IPS DF 4.7 (cell line): ENCODE measurements around the gene ITGA2.

Experiments used
- DNase-seq: peaks from one replicate; pipeline ENCODE4 v3.0.0-alpha.2; 2013; ENCODE audit warnings: low spot score; ENCODE audit errors: extremely low read depth

Gene ITGA2

DNA sequence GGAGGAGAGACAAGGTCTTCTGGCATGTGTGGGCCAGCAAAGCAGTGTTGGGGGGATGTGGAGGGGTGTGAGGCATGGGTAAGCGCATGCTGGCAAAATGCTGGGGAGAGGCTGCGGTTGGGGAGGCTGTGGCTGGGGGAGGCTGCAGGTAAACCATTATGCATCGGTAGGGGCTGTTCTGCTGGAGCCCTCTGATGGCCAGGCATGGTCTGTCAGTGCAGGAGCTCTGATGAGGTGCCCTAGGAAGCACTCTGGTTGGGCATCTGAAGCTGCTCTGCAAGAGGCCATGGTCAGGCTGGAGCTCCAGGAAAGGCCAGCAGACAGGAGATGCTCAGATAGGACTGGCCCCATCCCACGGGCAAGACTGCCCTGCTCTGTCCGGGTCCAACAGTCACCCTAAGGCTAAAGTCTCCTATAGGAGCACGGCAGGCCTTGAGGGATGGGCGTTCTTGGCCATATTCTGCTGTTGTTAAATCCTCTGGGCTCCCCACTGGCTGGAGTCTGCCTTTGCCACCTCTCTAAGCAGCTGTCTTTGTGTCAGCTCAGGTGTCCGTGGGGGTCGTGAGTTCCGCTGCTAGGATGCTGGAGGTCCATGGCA is 28.7 kb downstream of the ITGA2 start:
- DNase-seq = no peak

DNA sequence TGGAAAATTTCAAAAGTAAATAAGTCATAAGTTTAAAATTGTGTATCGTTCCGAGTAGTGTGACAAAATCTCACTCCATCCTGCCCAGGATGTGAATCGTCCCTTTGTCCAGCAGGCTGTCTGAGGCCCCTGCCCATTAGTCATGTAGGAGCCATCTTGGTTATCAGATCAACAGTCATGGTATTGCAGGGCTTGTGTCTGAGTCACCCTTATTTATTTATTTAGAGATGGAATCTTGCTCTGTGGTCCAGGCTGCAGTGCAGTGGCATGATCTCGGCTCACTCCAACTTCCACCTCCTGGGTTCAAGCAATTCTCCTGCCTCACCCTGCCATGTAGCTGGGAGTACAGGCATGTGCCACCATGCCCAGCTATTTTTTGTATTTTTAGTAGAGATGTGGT is 30.2 kb downstream of the ITGA2 start:
- DNase-seq = no peak

GRCh38 chr5:53022930-53023511 is 33.9 kb downstream of the ITGA2 start:
- DNase-seq = no peak

GRCh38 chr5:53023969-53024368 is 34.8 kb downstream of the ITGA2 start:
- DNase-seq = no peak

- no peak for DNase-seq
Measured at GRCh38 chr5:53024535-53024934, 35.4 kb downstream of the ITGA2 start.

GRCh38 chr5:53025487-53025886 is 36.3 kb downstream of the ITGA2 start:
- DNase-seq = no peak

- no peak for DNase-seq
Measured at GRCh38 chr5:53027913-53028312, 38.8 kb downstream of the ITGA2 start.

DNA sequence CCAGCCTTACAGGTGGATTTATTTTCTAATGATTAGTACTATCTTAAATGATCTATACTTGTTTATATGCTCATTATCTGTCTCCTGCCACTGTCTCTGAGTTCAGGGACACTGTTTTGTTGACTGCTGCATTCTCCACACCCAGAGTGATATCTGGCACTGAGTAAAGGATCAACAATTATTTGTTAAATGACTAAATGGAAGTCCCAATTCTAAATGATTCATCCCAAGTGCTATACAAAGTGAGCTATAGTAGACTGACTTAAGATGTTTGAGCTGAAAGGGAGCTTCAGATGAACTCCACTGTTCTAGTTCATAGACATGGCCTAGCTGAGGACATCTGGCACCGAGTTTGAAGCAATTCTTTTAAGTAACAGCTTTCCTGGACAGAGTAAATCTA is 40.5 kb downstream of the ITGA2 start:
- no peak for DNase-seq

- DNase-seq = no peak
Measured at GRCh38 chr5:53030893-53031292, 41.7 kb downstream of the ITGA2 start.

DNA sequence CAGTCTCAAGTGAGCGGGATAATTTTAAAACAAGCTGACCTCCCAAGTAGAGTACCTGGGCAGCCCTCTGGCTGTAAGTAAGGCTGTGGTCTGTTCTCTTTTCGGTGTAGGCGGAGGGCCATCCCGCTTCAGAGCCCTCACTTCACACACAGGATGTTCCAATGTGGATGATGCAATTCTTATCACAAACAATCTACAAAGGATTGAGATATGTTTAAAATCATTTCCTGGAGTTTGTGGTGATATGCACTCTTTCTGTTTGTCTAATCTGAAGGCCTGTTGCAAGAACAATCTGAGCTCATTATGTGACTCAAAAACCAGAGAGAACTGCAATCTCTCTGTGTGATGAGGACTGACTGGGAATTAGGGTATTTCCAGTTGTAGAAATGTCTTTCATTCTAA is 42.5 kb downstream of the ITGA2 start:
- no peak for DNase-seq

- DNase-seq = no peak
Measured at GRCh38 chr5:53032188-53032587, 43.0 kb downstream of the ITGA2 start.

GRCh38 chr5:53034832-53035231 is 45.7 kb downstream of the ITGA2 start:
- DNase-seq = no peak

- DNase-seq = peak; percentile 30
Measured at GRCh38 chr5:53035868-53036381, 46.8 kb downstream of the ITGA2 start.

- DNase-seq = no peak
Measured at GRCh38 chr5:53037141-53037859, 48.1 kb downstream of the ITGA2 start.

DNA sequence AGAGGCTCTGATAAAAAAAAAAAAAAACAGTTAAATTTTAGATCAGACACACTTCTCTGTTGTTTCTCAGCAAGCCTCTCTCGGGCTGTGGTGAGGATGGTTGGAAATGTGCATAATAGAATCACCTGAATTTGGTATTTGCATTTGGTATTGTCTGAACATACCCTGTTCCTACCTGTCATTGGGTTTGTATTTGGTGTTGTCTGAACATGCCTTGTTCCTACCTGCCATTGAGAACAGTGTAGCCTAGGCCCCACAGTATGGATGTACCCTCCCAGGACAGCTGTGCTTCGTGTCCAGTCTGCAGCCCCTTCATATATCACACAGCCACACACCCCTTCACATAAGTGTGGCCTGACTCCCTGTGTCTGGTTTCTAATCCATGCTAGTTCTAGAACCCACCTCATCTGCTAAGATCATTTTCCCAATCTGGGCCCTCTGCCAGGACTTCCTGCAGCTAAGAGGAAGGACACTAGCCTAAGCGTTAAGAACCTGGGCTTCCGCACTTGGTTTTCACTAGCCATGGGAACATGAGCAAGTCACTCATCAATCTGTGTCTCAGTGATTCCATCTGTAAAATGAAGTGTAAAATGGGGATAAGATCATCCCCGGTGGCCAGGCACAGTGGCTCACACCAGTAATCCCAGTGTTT is 49.2 kb downstream of the ITGA2 start:
- DNase-seq = no peak

- no peak for DNase-seq
Measured at GRCh38 chr5:53039855-53040254, 50.7 kb downstream of the ITGA2 start.

GRCh38 chr5:53041071-53041692 is 52.0 kb downstream of the ITGA2 start:
- no peak for DNase-seq

DNA sequence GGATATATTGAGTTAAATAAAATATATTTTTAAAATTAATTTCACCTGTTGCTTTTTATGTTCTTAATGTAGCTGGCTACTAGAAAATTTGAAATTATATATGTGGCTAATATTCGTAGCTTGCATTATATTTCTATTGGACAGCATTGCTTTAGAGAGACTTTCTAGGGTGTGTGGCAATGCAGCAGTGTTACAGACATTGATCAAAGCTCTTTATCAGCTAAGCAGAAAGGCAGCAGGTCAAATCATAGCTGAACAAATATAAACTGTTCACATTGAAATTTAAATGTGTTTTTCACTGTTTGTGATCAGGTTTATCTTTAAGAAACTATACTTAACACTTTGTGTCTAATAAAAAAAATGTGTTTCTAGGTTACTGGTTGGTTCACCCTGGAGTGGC is 52.6 kb downstream of the ITGA2 start:
- DNase-seq = no peak

DNA sequence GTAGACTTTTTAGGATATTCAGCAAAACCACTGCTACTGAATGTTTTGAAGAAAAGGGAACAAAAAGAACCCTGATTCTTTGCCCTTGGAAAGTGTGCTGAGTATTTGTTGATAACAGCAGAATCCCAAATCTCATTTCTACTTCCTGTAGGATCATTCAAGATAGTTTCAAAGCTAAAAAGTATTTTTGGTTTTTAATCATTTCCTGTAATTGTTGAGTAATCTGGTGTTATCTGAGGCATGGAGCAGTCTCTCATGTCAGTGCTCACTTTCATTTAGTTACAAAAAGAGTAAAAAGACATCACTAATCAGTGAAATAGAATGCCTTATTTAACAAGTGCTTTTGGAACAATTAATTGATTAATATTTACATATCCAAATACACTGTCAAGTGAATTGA is 56.1 kb downstream of the ITGA2 start:
- DNase-seq = no peak

GRCh38 chr5:53048248-53048647 is 59.1 kb downstream of the ITGA2 start:
- DNase-seq = no peak

- no peak for DNase-seq
Measured at GRCh38 chr5:53052499-53052898, 63.3 kb downstream of the ITGA2 start.

DNA sequence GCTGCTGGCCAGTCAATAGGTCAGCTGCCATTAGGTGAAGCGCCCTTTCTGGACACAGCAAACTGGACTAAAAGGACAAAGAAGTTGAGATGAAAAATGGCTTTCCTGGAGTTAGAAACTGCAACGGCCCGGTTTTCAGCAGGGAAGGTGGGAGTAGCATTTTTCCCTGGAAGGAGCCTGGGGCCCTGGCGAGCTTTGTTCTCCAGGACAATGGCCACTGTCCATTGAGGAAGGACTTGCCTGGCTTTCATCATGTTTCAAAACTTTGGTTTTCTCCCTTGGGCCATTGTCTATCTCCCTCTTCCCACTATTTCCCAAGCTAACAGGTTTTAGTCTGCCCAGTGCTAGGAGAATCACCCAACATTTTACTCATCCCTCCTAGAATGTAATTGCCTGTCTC is 64.2 kb downstream of the ITGA2 start:
- no peak for DNase-seq
